Iris pigment epithelial cell (primary cell): ENCODE results near the gene TTLL11.
"Not testable (repeated sequence)": the region's sequence is repeated elsewhere in the genome, so short reads cannot be mapped to it uniquely, and the experiment has no call there.

Source experiments
- DNase-seq: peaks from one replicate; pipeline ENCODE4 v3.0.0-alpha.2; 2011; ENCODE audit warnings: low read depth

Gene TTLL11

DNA sequence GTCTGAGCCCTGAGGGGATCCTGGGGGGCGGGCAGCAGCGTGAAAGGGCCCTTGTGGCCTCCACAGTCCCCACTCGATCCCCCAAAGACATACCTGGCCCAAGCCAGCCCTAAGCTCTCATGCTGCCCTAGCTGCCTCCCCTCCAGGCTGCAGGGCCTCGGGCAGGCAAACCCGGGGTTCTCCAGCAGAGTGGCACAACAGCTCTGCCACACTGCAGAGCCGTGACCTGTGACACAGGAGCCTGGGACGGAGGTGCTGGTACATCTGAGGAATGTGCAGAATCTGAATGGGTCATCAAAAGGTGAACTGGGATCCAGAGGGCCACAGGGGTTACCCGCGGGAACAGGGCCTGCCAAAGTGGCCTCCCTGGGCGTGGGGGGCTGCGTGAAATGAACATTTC lies 278.5 kb downstream of the TTLL11 start:
- no peak for DNase-seq

DNA sequence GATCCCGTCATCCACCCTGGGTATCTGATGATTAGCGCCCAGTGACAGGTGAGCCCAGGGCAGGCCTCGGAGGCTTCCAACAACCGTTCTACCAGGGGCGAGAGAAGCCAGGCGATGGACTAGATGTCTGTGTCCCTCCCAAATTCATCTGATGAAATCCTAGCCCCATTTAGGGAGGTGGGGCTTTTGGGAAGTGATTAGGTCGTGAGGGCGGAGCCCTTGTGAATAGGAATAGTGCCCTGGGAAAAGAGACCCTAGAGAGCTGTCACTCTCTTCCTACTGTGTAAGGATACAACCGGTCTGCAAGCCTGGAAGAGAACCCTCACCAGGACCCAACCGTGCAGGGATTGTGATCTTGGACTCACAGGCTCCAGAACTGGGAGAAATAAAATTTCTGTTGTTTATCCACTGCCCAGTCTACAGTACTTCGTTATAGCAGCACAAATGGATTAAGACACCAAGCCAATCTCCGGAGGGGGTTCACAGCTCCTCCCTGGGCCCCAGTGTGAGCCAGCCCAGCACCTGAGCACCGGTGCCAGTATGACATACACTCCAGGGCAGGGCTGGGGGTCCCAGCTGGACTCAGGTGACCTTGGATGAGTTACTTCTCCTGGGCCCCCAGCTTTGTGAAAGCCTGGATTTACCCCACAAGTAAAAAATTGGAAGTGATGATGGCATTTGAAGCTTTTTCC lies 279.4 kb downstream of the TTLL11 start:
- no peak for DNase-seq

DNA sequence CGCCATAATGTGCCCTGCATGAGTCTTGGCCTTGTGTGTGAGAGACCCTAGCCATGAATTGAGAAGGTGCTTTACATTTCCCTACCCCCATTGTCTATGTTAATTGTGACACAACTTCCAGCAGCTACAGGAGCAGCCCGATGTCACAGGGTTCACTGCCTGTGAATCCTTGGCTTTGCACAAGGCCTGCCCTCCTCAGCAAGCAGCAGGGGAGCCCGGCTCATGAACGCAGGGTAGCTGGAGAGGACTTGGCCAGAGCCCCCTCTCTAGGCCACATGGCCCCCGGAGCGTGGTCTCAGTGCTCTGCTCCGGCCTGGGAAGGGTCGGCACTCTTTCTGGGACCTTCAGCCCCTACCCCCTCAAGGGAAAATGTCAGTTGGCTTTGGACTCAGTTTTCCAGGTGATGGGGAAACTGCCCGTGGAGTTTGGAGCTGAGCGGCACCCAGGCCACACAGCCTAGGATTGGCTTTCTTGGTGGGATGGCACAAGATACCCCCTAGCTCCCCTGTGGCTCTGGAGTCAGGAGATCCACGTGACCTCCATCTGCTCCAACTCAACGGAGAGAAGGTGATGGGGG lies 280.9 kb downstream of the TTLL11 start:
- no peak for DNase-seq

DNA sequence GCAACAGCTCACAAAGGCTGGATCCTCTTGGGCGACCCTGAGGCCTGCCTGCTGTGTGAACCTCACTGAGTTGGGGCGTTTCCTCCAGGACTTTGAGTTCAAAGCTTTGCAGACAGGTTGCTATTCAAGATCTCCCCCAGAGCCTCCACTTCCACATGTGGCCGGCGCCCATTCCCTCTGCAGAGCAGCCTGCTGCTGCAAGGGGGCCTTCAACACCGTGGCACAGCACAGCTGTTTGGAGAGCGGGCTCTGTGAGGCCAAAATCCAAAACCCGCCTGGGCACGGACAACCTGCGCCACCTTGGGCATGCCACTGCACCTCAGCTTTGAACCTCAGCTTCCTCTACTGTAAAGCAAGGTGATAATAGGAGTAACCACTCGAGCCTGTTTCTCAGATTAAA lies 281.4 kb downstream of the TTLL11 start:
- DNase-seq, result no peak

DNA sequence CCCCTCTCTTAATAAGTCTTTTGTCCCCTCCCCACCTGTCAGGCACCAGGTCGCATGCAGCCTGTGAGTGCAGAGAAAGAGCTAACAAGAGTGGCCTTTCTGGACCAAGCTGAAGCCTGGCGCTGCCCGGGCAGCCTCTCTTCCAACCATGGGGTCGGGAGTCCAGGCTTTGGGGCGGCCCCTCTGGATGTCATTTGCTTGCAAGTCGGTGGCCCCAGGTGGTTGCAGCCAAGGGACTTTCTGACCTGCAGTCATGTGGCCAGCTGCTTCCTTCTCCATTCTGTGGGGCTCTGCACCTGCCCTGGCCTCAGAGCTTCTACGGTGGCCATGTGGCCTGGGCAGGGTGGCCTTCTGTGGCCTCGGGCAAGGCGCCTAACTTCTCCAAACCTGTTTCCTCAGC lies 282.0 kb downstream of the TTLL11 start:
- DNase-seq, result no peak

DNA sequence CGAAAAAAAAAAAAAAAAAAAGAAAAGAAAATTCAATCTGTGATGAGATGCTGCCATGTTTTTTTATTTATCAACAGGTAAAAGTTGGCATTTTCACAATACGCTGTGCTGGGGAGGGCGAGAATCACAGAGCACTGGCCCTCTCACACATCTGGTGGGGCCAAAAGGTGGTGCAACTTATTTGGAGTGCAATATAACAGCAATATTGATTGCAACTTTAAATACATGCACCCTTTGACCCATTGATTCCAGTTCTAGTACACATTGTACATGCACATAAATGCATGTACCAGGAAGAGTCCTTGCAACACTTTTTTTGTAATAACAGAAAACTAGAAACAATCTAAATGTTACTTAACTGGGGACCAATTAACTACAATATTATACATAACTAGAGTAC lies 282.6 kb downstream of the TTLL11 start:
- no peak for DNase-seq

DNA sequence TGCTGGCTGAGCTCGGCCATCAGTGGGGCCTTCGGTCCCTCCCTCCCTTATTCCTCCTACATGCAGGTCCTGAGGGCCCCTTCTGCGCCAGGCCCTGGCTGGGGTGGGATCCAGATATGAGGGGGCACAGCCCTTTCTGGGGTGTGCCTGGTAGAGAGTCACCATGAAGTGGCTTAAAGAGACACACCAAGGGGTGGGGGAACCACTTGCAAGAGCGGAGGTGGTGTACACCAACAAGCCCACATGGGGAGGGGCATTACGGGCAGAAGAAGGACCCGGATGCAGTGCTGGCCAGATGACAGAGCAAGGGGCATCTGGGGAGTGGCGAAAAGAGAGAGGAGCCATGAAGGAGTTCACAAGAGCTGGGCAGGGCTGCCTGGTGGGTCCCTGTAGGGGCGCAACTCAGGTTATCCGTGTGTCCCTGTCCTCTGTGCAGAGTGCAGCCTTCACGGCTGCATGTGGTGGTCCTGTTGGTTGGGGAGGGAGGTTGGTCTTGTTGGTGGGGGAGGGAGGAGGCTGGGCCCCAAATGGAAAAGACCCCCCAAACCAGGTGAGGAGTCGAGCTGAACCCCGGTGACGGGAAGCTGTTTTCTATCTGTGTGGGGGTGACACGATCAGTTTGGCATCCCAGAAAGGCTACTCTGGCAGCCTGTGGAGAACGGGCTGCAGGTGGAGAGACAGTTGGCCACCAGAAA lies 283.6 kb downstream of the TTLL11 start:
- no peak for DNase-seq

DNA sequence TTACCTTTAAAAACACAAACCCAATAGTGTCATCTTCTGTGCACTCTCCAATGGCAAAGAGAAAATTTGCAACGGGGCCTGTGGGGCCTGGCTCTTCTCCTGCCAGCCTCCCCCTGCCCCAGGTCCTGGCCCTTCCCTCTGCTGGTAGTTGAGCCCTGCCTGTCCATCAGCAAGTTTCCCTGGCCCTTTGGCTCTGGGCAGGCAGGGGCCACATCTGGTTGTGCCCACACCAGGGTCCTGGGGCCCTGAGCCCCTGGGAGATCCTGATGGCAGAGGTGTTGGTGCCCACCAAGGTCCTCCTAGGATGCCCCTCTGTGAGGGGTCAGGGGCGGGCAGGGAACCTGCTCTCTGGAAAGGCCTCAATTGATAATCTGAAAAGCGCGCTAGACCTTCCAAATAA lies 284.3 kb downstream of the TTLL11 start:
- no peak for DNase-seq

DNA sequence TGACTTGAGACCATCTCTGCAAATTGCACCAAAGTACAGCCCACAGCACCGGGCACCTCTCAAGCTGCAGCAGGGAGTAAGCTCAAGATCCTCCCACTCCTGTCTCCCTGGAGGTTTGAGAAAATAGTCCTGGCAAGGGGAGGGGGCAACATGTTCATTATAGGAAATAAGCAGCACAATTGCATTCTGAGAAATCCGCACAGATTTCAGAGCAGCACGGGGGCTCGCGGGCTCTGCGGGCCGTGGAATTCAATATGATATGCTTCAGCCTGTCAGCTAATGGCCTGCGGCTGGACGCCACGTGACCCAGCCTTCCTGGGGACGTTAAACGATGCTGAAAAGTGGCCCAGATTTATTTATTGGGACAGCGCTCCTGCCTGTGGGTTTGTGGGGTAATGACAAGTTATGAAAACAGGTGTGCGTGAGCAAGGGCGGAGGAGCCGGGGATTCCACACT lies 285.3 kb downstream of the TTLL11 start:
- no peak for DNase-seq

DNA sequence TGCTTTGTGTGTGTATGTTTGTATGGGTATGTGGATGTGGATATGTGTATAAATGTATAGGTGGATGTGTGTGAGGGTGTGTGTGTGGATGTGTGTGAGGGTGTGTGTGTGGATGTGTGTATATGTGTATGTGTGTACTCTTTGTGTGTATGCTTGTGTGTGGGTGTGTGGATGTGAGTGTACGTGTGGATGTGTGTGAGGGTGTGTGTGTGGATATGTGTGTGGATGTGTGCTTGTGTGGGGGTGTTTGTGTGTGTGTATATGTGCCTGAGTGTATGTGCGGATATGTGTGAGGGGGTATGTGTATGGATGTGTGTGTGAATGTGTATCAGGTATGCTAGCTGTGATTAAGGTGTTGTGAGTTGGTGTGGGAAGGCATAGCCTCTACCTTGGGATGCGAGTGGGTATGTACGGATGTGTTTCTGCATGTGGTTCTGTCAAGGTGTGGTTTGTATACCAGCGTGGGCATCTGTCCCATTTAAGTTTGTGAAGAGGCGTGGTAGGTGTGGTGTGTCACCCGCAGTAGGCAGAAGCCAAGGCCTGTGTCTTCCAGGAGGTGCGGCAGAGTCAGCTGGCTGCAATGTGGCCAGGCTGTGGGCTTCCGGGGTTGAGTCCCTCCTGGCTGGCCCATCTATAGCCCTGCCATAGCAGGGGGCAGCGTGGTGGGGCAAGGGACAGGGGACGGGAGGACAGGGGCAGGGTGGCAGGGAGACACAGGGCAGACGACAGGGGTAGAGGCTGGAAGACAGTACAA lies 285.9 kb downstream of the TTLL11 start:
- DNase-seq, result no peak

DNA sequence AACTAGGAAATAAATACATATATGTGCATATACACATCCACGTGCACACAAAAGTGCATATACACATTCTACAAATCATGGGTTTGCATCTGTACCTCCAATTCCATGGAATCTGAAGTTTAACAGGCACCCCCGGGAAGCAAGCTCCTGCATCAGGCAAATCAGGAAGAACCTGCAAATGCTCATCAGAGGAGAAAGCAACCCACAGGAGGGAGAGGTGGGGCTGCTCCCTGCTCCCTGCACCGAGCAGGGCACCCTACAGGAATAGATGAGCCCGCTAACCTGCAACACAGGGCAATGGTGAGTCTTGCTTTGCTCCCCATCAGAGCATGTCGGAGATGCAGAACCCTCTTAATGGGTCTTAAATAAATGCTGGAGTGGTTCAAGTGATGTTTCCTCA lies 290.4 kb downstream of the TTLL11 start:
- DNase-seq, result no peak

DNA sequence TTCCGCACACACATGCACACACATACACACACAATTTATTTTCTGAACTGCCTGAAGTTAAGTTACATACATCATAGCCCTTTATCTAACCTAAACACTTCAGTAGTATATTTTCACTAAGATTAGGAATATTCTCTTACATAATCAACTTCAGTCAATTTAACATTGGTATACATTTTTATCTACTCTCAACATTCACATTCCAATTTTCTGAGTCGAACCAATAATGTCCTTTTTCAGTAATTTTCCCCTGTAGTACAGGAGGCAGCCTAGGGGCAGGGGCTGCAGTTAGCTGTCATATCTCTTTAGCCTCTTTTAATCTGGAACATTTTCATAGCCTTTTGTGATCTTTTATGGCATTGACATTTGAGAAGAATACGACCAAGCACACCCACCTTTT lies 291.5 kb downstream of the TTLL11 start:
- DNase-seq, result no peak

DNA sequence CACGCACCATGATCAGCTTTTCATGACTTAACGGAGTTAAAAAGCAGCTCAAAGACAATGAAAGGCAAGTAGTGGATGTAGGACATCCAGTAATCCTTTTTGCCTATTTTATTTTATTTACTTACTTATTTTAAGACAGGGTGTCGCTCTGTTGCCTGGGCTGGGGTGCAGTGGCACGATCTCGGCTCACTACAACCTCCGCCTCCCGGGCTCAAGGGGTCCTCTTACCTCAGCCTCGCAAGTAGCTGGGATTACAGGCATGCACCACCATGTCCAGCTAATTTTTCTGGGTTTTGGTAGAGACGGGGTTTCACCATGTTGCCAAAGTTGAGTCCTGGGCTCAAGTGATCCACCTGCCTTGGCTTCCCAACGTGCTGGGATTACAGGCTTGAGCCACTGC lies 292.7 kb downstream of the TTLL11 start:
- no peak for DNase-seq

DNA sequence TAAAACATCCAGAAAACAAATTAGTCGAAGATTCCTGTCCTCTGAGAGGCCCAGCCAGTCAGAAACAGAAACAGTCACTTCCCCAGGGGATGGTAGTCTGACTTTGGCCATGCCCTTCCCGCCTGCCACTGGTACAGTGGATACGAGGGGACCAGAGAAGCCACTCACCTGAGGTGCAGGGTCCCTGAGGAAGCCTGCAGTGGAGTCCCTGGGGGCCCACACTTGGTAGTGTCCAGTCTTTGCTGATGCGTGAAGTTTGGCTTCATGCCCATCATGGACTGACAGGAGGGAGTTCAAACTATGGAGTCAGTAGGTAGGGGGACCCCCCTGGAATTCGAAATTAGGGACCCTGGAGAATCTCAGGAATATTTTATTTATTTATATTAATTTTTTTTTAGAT lies 294.2 kb downstream of the TTLL11 start:
- no peak for DNase-seq

DNA sequence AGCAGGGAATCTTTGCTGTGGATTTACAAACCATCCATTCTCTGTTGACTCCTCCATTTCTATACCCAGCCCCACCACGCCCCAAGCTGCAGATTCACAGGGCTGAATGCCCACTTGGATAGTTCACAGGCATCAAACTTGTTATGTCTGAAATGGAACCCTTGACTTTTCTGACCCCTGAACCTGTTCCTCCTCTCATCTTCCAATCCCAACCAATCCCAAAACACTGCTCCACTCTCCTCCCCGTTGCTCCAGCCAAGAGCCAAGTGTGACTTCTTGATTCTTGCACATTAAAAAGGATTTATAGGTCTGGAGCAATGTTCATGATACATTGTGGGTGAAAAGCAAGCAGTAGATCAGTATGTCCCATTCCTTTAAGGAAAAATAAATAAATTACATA lies 296.0 kb downstream of the TTLL11 start:
- no peak for DNase-seq

DNA sequence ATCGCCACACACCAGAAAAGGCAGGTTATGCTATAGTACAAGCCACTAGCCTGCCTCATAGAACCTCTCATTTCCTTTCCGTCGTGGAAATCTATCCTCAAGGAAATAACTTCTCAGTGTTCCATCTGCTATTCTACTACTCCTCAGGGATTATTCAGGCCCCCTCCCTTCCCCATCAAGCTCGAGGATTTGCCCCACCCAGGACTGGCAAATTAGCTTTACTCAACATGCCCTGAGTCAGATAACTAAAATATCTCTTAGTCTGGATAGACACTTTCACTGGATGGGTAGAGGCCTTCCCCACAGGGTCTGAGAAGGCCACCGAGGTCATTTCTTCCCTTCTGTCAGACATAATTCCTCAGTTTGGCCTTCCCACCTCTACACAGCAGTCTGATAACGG lies 298.8 kb downstream of the TTLL11 start:
- not testable (repeated sequence) for DNase-seq

DNA sequence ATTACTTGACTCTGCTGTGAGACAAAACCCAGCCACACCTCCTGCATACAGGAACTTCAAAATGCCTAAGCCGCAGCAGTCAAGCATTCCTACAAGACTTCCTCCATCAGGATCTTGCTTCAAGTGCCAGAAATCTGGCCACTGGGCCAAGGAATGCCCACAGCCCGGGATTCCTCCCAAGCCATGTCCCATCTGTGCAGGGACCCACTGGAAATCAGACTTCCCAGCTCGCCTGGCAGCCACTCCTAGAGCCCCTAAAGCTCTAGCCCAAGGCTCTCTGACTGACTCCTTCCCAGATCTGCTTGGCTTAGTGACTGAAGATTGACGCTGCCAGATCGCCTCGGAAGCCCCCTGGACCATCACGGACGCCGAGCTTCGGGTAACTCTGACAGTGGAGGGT lies 300.6 kb downstream of the TTLL11 start:
- not testable (repeated sequence) for DNase-seq

DNA sequence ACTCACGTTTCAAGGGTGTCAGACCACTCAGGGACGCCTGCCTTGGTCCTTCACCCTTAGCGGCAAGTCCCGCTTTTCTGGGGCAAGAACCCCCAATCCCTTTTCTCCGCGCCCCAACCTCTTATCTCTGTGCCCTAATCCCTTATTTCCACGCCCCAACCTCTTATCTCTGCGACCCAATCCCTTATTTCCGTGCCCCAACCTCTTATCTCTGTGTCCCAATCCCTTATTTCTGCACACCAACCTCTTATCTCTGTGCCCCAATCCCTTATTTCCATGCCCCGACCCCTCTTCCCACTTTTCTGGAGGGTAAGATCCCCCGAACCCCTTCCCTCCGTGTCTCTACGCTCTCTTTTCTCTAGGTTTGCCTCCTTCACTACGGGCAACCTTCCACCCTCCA lies 302.3 kb downstream of the TTLL11 start:
- DNase-seq, result no peak

DNA sequence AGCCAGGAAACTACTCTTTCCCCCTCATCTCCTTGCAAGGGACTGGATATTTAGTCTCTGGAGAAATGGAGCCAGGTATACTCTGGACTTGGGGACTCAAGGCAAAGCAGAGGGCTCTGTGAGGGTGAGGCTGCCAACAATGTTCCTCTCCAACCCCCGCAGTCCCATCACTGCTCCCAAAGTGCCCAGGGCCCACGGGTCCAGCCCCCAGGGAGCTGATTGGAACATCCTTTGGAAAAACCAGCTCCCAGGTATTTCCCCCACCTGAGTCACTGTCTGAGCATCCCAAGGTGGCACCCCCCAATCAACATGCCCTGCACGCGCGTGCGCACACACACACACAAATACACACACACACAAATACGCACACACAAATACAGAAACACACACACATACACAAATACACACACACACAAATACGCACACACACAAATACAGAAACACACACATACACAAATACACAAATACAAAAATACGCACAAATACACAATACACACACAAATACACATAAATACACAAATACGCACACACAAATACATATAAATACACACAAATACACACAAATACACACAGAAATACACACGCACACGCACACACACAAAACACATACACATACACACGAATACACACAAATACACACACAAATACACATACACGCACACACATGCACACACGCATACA lies 304.3 kb downstream of the TTLL11 start:
- no peak for DNase-seq

DNA sequence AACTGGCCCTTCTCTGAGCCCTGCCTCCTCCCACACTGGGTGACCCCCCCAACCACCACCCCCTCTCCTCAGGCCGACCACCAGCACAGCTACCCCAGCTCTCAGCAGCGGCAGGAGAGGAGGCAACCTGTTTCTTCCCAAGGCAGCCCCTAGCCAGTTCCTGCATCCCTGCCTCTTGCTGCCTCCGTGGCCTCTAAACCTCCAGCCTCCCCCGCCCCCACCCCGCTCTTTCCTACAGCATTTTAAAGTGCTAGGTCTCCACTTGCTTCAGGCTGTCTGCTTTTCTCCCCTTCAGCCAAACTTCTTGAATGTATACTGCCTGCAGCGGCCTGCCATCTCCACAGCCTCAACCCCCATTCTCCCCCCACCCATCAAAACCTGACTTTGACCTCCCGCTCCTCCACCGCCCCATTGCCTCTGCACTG lies 306.1 kb downstream of the TTLL11 start:
- no peak for DNase-seq

DNA sequence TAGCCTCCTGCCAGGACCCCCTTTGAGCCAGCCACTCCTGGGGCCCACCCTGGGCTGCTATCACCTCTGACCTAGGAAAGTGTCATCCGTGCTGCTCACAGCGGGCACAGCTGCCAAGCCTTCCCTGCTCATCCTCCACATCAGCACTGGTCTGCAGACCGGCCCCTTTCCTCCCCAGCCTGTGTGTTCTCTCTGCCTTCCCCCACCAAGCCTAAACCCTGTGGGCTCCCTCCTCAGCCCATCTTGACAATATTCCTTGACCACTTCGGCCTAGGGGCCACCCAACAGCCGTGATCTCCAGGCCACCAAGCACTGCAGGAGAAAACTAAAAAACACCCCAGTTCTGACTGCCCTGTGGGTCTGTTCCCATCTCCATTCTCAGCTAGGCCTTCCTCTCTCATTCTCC lies 306.6 kb downstream of the TTLL11 start:
- DNase-seq, result no peak
